Measurements from ENCODE around the gene MEIS2.

The MEIS2 gene

GRCh38 chr15:36965570-36966342 lies 134.6 kb downstream of the MEIS2 start:
- CTCF ChIA-PET = interaction anchor here (0.6 kb wide), 1 partner anchor 136 kb away, joined by 3 read pairs; no protein-coding TSS in a partner anchor
- no peak overlapping the region for H3K27ac ChIP-seq (ENCODE audit: extremely low read depth, low read depth, low read length)
- TF ChIP-seq ZBTB26 (tag by site-specific recombination; optimal IDR thresholded peaks at IDR 0.05) (no peak), PRDM4 (tag by site-specific recombination; IDR thresholded peaks at IDR 0.05) (peak; percentile 97), ZNF121 (tag by site-specific recombination; IDR thresholded peaks at IDR 0.05) (no peak), ZNF48 (tag by site-specific recombination; IDR thresholded peaks at IDR 0.05) (no peak)
- POLR2A ChIA-PET = no interaction called here
- no peak overlapping the region for H3K4me3 ChIP-seq (ENCODE audit: low read depth, low read length)
- H3K9me3 ChIP-seq (ENCODE audit: control insufficient read depth, insufficient read depth, low read depth, low read length) = no peaks in the 10 kb centered on the region
- H3K4me1 ChIP-seq (ENCODE audit: control insufficient read depth, insufficient read depth, low read length) = peaks cover 6% of the 10 kb centered on the region; the same call in 1 of the 2 replicates
- peaks cover 0 to 3% of the 10 kb centered on the region in 2 experiments; a peak in 1 of 3 replicates for H3K36me3 ChIP-seq (ENCODE audit: control insufficient read depth in 2 of 2, insufficient read depth in 1 of 2, low read length in 2 of 2)

GRCh38 chr15:36964626-36965025 lies 135.7 kb downstream of the MEIS2 start:
- Histone ChIP-seq H3K27ac (ENCODE audit: extremely low read depth, low read depth, low read length) (no peak overlapping the region), H3K9me3 (ENCODE audit: control insufficient read depth, insufficient read depth, low read depth, low read length) (no peaks in the 10 kb centered on the region), H3K4me3 (ENCODE audit: low read depth, low read length) (no peak overlapping the region), H3K36me3 (ENCODE audit: control insufficient read depth in 2 of 2, insufficient read depth in 1 of 2, low read length in 2 of 2) (peaks cover 0 to 3% of the 10 kb centered on the region in 2 experiments; a peak in 1 of 3 replicates), H3K4me1 (ENCODE audit: control insufficient read depth, insufficient read depth, low read length) (peaks cover 7% of the 10 kb centered on the region; the same call in 1 of the 2 replicates)
- POLR2A ChIA-PET = no interaction called here
- TF ChIP-seq ZNF223 (tag by site-specific recombination; IDR thresholded peaks at IDR 0.05) (no peak), ZNF623 (tag by site-specific recombination; IDR thresholded peaks at IDR 0.05) (no peak), SALL2 (tag by site-specific recombination; IDR thresholded peaks at IDR 0.05; ENCODE audit: borderline replicate concordance) (no peak), ZNF558 (tag by site-specific recombination; IDR thresholded peaks at IDR 0.05) (no peak), SCRT2 (tag by site-specific recombination; IDR thresholded peaks at IDR 0.05) (no peak), EGR2 (tag by site-specific recombination; IDR thresholded peaks at IDR 0.05; ENCODE audit: low read depth) (no peak)
- CTCF ChIA-PET = interaction anchor here (0.6 kb wide), 1 partner anchor 137 kb away, joined by 3 read pairs; no protein-coding TSS in a partner anchor

GRCh38 chr15:36961956-36962355 lies 138.4 kb downstream of the MEIS2 start:
- ChIA-PET POLR2A (no interaction called here), CTCF (no interaction called here)
- H3K9me3 ChIP-seq (ENCODE audit: control insufficient read depth, insufficient read depth, low read depth, low read length) = no peaks in the 10 kb centered on the region
- no peak overlapping the region for H3K4me3 ChIP-seq (ENCODE audit: low read depth, low read length)
- H3K4me1 ChIP-seq (ENCODE audit: control insufficient read depth, insufficient read depth, low read length) = peaks cover 7% of the 10 kb centered on the region; the same call in 1 of the 2 replicates
- no peak overlapping the region for H3K27ac ChIP-seq (ENCODE audit: extremely low read depth, low read depth, low read length)
- H3K36me3 ChIP-seq (ENCODE audit: control insufficient read depth in 2 of 2, insufficient read depth in 1 of 2, low read length in 2 of 2) = no peaks in the 10 kb centered on the region
- no peak for TF ChIP-seq ZNF701 (tag by site-specific recombination; IDR thresholded peaks at IDR 0.05)
- no peak for TF ChIP-seq OSR2 (tag by site-specific recombination; IDR thresholded peaks at IDR 0.05)
- TF ChIP-seq ZNF624 (tag by site-specific recombination; IDR thresholded peaks at IDR 0.05) = no peak
- no peak for TF ChIP-seq ZNF391 (tag by site-specific recombination; IDR thresholded peaks at IDR 0.05; ENCODE audit: borderline replicate concordance, low read depth)
- no peak for TF ChIP-seq ZNF433 (tag by site-specific recombination; IDR thresholded peaks at IDR 0.05; ENCODE audit: low read depth)
- TF ChIP-seq ZNF654 (tag by site-specific recombination; IDR thresholded peaks at IDR 0.05; ENCODE audit: low read depth) = no peak
- no peak for TF ChIP-seq ZNF157 (tag by site-specific recombination; IDR thresholded peaks at IDR 0.05)
- no peak for TF ChIP-seq ZNF169 (tag by site-specific recombination; IDR thresholded peaks at IDR 0.05)
- no peak for TF ChIP-seq ZNF366 (tag by site-specific recombination; conservative IDR thresholded peaks at IDR 0.05)
- no peak for TF ChIP-seq ZNF600 (tag by site-specific recombination; IDR thresholded peaks at IDR 0.05)
- TF ChIP-seq KLF1 (tag by site-specific recombination; IDR thresholded peaks at IDR 0.05) = no peak
- no peak for TF ChIP-seq ZNF37A (tag by site-specific recombination; IDR thresholded peaks at IDR 0.05)
- no peak for TF ChIP-seq ZNF416 (tag by site-specific recombination; IDR thresholded peaks at IDR 0.05)
- no peak for TF ChIP-seq ZBTB11 (tag by site-specific recombination; conservative IDR thresholded peaks at IDR 0.05; ENCODE audit: low read depth)
- TF ChIP-seq ZNF239 (tag by site-specific recombination; IDR thresholded peaks at IDR 0.05) = no peak

Data from HEK293 (cell line).